ENCODE data around the gene TSPAN31. TPM values are rescaled to one million over a fixed set of nuclear protein-coding genes. Genes with fewer than 3 reads are reported as not detected.
"Not testable (repeated sequence)": the region's sequence is repeated elsewhere in the genome, so short reads cannot be mapped to it uniquely, and the experiment has no call there.

TSPAN31 gene
- polyA plus RNA-seq, 4 donors = 83.5 to 98.6 (median 91.7) TPM

GRCh38 chr12:57721846-57722608 is 22.8 kb upstream of the TSPAN31 start:
- not testable (repeated sequence) for DNase-seq (ENCODE audit: low read depth in 4 of 4, low spot score in 2 of 4)

- DNase-seq (ENCODE audit: low read depth in 4 of 4, low spot score in 2 of 4) = no peak
These were observed 21.9 kb upstream of the TSPAN31 start for GRCh38 chr12:57722716-57723629.

GRCh38 chr12:57723630-57723962 is 21.2 kb upstream of the TSPAN31 start:
- no peak for DNase-seq (ENCODE audit: low read depth in 4 of 4, low spot score in 2 of 4)

GRCh38 chr12:57724003-57724935 is 20.6 kb upstream of the TSPAN31 start:
- DNase-seq (ENCODE audit: low read depth in 4 of 4, low spot score in 2 of 4) = no peak

- DNase-seq (ENCODE audit: low read depth in 4 of 4, low spot score in 2 of 4) = no peak
These were observed 19.7 kb upstream of the TSPAN31 start for GRCh38 chr12:57724936-57725740.

GRCh38 chr12:57725851-57726150 is 19.0 kb upstream of the TSPAN31 start:
- no peak for DNase-seq (ENCODE audit: low read depth in 4 of 4, low spot score in 2 of 4)

GRCh38 chr12:57726151-57726883 is 18.5 kb upstream of the TSPAN31 start:
- no peak for DNase-seq (ENCODE audit: low read depth in 4 of 4, low spot score in 2 of 4)

- no peak for DNase-seq (ENCODE audit: low read depth in 4 of 4, low spot score in 2 of 4)
These were observed 17.7 kb upstream of the TSPAN31 start for GRCh38 chr12:57726884-57727757.

GRCh38 chr12:57727758-57728395 is 17.0 kb upstream of the TSPAN31 start:
- DNase-seq (ENCODE audit: low read depth in 4 of 4, low spot score in 2 of 4) = no peak

- DNase-seq (ENCODE audit: low read depth in 4 of 4, low spot score in 2 of 4) = no peak
These were observed 15.5 kb upstream of the TSPAN31 start for GRCh38 chr12:57729321-57729844.

- no peak for DNase-seq (ENCODE audit: low read depth in 4 of 4, low spot score in 2 of 4)
These were observed 14.3 kb upstream of the TSPAN31 start for GRCh38 chr12:57730336-57731067.

GRCh38 chr12:57731411-57732080 is 13.3 kb upstream of the TSPAN31 start:
- no peak for DNase-seq (ENCODE audit: low read depth in 4 of 4, low spot score in 2 of 4)

- DNase-seq (ENCODE audit: low read depth in 4 of 4, low spot score in 2 of 4) = no peak
These were observed 12.6 kb upstream of the TSPAN31 start for GRCh38 chr12:57732270-57732669.

- no peak for DNase-seq (ENCODE audit: low read depth in 4 of 4, low spot score in 2 of 4)
These were observed 11.9 kb upstream of the TSPAN31 start for GRCh38 chr12:57732726-57733593.

- no peak for DNase-seq (ENCODE audit: low read depth in 4 of 4, low spot score in 2 of 4)
These were observed 10.9 kb upstream of the TSPAN31 start for GRCh38 chr12:57733928-57734327.

GRCh38 chr12:57734591-57734990 is 10.2 kb upstream of the TSPAN31 start:
- no peak for DNase-seq (ENCODE audit: low read depth in 4 of 4, low spot score in 2 of 4)

All from left renal cortex interstitium (tissue), 4 donors.